ENCODE results near the gene CYP27A1. TPM values are rescaled to one million over a fixed set of nuclear protein-coding genes. Genes with fewer than 3 reads are reported as not detected.

CYP27A1 gene
- total and polyA plus RNA-seq, 4 donors, result 112 to 354 (median 305) TPM

DNA sequence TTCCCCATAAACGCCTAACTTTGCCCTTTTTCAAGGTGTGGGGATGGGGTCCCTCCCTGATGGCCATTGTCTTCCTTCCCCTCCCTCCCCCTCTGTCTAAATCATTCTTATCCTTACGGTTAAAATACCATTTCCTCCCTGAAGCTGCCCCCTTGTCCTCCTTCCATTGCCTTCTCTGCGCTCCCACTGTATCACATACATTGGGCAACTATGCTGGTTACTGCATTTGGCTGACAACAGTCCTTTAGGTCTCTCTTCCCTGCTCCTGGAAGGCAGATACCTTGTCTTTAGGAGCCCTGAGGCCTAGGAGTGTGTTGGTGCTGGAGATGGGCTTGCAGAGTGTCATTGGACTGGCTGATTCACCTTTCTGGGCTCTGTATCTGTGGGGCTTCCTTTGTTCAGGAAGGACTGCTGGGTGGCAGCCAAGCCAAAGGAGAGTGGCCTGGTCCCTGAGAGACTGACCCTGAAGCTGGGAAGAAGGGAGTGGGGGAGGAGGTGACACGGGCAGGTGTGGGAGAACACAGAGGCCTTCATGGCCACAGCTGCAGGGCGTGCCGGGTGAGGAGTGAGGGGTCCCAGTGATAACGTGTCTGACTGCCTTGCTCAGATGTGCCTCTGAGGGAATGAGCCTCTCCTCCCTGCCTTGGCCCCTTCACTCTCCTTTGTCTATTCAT is 79.8 kb downstream of the CYP27A1 start (continued):
- TF ChIP-seq GABPA (IDR thresholded peaks at IDR 0.05 in 1 of 2, conservative IDR thresholded peaks at IDR 0.05 in 1 of 2) (no peak), YY1 (IDR thresholded peaks at IDR 0.05) (no peak), EGR1 (IDR thresholded peaks at IDR 0.05; ENCODE audit: low read depth in 2 of 2) (no peak)
- TF ChIP-seq, protein P1, sequence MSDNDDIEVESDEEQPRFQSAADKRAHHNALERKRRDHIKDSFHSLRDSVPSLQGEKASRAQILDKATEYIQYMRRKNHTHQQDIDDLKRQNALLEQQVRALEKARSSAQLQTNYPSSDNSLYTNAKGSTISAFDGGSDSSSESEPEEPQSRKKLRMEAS (IDR thresholded peaks at IDR 0.05), result no peak
- TF ChIP-seq, protein P2, sequence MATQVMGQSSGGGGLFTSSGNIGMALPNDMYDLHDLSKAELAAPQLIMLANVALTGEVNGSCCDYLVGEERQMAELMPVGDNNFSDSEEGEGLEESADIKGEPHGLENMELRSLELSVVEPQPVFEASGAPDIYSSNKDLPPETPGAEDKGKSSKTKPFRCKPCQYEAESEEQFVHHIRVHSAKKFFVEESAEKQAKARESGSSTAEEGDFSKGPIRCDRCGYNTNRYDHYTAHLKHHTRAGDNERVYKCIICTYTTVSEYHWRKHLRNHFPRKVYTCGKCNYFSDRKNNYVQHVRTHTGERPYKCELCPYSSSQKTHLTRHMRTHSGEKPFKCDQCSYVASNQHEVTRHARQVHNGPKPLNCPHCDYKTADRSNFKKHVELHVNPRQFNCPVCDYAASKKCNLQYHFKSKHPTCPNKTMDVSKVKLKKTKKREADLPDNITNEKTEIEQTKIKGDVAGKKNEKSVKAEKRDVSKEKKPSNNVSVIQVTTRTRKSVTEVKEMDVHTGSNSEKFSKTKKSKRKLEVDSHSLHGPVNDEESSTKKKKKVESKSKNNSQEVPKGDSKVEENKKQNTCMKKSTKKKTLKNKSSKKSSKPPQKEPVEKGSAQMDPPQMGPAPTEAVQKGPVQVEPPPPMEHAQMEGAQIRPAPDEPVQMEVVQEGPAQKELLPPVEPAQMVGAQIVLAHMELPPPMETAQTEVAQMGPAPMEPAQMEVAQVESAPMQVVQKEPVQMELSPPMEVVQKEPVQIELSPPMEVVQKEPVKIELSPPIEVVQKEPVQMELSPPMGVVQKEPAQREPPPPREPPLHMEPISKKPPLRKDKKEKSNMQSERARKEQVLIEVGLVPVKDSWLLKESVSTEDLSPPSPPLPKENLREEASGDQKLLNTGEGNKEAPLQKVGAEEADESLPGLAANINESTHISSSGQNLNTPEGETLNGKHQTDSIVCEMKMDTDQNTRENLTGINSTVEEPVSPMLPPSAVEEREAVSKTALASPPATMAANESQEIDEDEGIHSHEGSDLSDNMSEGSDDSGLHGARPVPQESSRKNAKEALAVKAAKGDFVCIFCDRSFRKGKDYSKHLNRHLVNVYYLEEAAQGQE (IDR thresholded peaks at IDR 0.05), result no peak

DNA sequence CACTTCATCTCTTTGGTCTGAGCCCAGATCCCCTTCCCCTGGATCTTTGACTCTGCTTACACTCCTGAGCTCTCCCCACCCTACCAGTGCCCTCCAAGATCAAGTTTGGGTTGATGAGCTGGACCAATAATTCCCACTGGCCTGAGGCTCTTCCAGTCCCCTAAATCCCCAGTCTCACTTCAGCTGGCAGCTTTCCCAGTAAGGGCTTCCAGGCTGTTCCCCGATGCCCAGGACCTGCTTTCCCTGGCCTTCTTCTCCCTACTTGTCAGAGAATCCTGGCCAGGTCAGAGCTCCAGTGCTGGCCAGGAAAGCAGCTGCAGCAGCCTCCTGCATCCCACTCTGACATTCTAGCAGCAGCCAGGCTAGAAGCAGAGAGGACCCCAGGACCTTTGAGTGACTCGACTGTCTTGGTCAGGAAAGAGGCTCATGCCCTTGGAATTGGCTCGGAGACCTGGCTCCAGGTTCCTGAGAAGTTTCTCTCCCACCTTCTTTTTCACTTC is 81.1 kb downstream of the CYP27A1 start:
- TF ChIP-seq RXRA (IDR thresholded peaks at IDR 0.05) (no peak), YY1 (IDR thresholded peaks at IDR 0.05) (no peak), EGR1 (IDR thresholded peaks at IDR 0.05; ENCODE audit: low read depth in 2 of 2) (no peak), SP1 (IDR thresholded peaks at IDR 0.05) (no peak)
- TF ChIP-seq, protein P3, sequence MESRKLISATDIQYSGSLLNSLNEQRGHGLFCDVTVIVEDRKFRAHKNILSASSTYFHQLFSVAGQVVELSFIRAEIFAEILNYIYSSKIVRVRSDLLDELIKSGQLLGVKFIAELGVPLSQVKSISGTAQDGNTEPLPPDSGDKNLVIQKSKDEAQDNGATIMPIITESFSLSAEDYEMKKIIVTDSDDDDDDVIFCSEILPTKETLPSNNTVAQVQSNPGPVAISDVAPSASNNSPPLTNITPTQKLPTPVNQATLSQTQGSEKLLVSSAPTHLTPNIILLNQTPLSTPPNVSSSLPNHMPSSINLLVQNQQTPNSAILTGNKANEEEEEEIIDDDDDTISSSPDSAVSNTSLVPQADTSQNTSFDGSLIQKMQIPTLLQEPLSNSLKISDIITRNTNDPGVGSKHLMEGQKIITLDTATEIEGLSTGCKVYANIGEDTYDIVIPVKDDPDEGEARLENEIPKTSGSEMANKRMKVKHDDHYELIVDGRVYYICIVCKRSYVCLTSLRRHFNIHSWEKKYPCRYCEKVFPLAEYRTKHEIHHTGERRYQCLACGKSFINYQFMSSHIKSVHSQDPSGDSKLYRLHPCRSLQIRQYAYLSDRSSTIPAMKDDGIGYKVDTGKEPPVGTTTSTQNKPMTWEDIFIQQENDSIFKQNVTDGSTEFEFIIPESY (IDR thresholded peaks at IDR 0.05), result no peak
- Histone ChIP-seq H3K9ac (ENCODE audit: low read depth in 1 of 2, low read length in 2 of 2) (no peak overlapping the region), H3K27me3 (ENCODE audit: control insufficient read depth in 4 of 4, insufficient read depth in 4 of 4, low read length in 3 of 4) (peaks cover 4 to 16% (median 6%) of the 10 kb centered on the region in 4 donors), H3K4me1 (ENCODE audit: control insufficient read depth in 4 of 4, insufficient read depth in 4 of 4, low read length in 3 of 4) (peaks cover 0 to 20% (median 10%) of the 10 kb centered on the region in 4 donors), H3K4me3 (ENCODE audit: low read depth in 1 of 3, low read length in 3 of 3) (no peak overlapping the region), H3K36me3 (ENCODE audit: control insufficient read depth in 4 of 4, insufficient read depth in 3 of 4, low read depth in 1 of 4, low read length in 3 of 4) (no peaks in the 10 kb centered on the region), H3K27ac (ENCODE audit: low read depth in 1 of 2, low read length in 2 of 2) (no peak overlapping the region), H3K9me3 (ENCODE audit: control insufficient read depth in 4 of 4, low read length in 3 of 4) (no peaks in the 10 kb centered on the region)
- DNase-seq (ENCODE audit: low spot score), result no peak
- WGBS, result 73% methylated on average over 3 of the region's 3 CpGs

Other genes starting within 250 kb of the CYP27A1 start
- 10 to 100 TPM in 1 of 2 donors, 1 to 10 TPM in 1; 7.7 to 10.9 TPM for gene USP37, start 213.8 kb upstream of the CYP27A1 start, total RNA-seq
- gene USP37, start 213.8 kb upstream of the CYP27A1 start, polyA plus RNA-seq, result 1 to 10 TPM; 1.4 to 1.7 TPM
- gene CNOT9, start 213.3 kb upstream of the CYP27A1 start, total RNA-seq, result 10 to 100 TPM; 17.2 to 24.4 TPM
- gene CNOT9, start 213.3 kb upstream of the CYP27A1 start, polyA plus RNA-seq, result 10 to 100 TPM; 10.5 to 12.3 TPM
- gene PLCD4, start 174.2 kb upstream of the CYP27A1 start, total RNA-seq, result under 1 TPM; 0.05 to 0.17 TPM
- gene PLCD4, start 174.2 kb upstream of the CYP27A1 start, polyA plus RNA-seq, result under 1 TPM; 0.07 to 0.51 TPM
- 1 to 10 TPM; 6.0 to 7.4 TPM for gene ZNF142, start 122.5 kb upstream of the CYP27A1 start, total RNA-seq
- gene ZNF142, start 122.5 kb upstream of the CYP27A1 start, polyA plus RNA-seq, result 1 to 10 TPM; 2.2 to 3.7 TPM
- 10 to 100 TPM; 14.8 to 27.5 TPM for gene BCS1L, start 122.5 kb upstream of the CYP27A1 start, total RNA-seq
- 10 to 100 TPM; 22.9 to 30.1 TPM for gene BCS1L, start 122.5 kb upstream of the CYP27A1 start, polyA plus RNA-seq
- gene RNF25, start 110.1 kb upstream of the CYP27A1 start, total RNA-seq, result 1 to 10 TPM; 6.5 to 8.2 TPM
- gene RNF25, start 110.1 kb upstream of the CYP27A1 start, polyA plus RNA-seq, result 10 to 100 TPM in 1 of 2 donors, 1 to 10 TPM in 1; 3.3 to 14.0 TPM
- gene STK36, start 110.1 kb upstream of the CYP27A1 start, total RNA-seq, result 10 to 100 TPM in 1 of 2 donors, 1 to 10 TPM in 1; 5.1 to 17.2 TPM
- 1 to 10 TPM; 5.2 to 8.9 TPM for gene STK36, start 110.1 kb upstream of the CYP27A1 start, polyA plus RNA-seq
- 10 to 100 TPM in 1 of 2 donors, 1 to 10 TPM in 1; 6.9 to 14.0 TPM for gene TTLL4, start 71.3 kb upstream of the CYP27A1 start, total RNA-seq
- gene TTLL4, start 71.3 kb upstream of the CYP27A1 start, polyA plus RNA-seq, result 1 to 10 TPM; 5.7 to 6.4 TPM
- gene PRKAG3, start 49.7 kb downstream of the CYP27A1 start, total RNA-seq, result not detected
- gene PRKAG3, start 49.7 kb downstream of the CYP27A1 start, polyA plus RNA-seq, result under 1 TPM in 1 of 2 donors, not detected in 1; 0.08 TPM
- gene WNT6, start 77.7 kb downstream of the CYP27A1 start, total RNA-seq, result under 1 TPM in 1 of 2 donors, not detected in 1; 0.08 TPM
- gene WNT6, start 77.7 kb downstream of the CYP27A1 start, polyA plus RNA-seq, result under 1 TPM in 1 of 2 donors, not detected in 1; 0.20 TPM
- under 1 TPM; 0.05 to 0.08 TPM for gene WNT10A, start 98.7 kb downstream of the CYP27A1 start, total RNA-seq
- gene WNT10A, start 98.7 kb downstream of the CYP27A1 start, polyA plus RNA-seq, result under 1 TPM in 1 of 2 donors, not detected in 1; 0.01 TPM
- not detected for gene CDK5R2, start 177.5 kb downstream of the CYP27A1 start, total RNA-seq
- gene CDK5R2, start 177.5 kb downstream of the CYP27A1 start, polyA plus RNA-seq, result not detected
- gene FEV, start 203.0 kb downstream of the CYP27A1 start, total RNA-seq, result not detected
- not detected for gene FEV, start 203.0 kb downstream of the CYP27A1 start, polyA plus RNA-seq
- not detected for gene CRYBA2, start 211.3 kb downstream of the CYP27A1 start, total RNA-seq
- gene CRYBA2, start 211.3 kb downstream of the CYP27A1 start, polyA plus RNA-seq, result not detected